ENCODE measurements around the gene TRAPPC8. TPM values are rescaled to one million over a fixed set of nuclear protein-coding genes. Genes with fewer than 3 reads are reported as not detected.
"Not testable (repeated sequence)": the region's sequence is repeated elsewhere in the genome, so short reads cannot be mapped to it uniquely, and the experiment has no call there.

The TRAPPC8 gene
- total RNA-seq, 1 donor from 2014 or later: 29.6 TPM

- H3K9me3 Mint-ChIP-seq (ENCODE audit: low read depth): no peaks in the 10 kb centered on the region
These were observed 483 bp downstream of the TRAPPC8 start for GRCh38 chr18:31942291-31942998.

GRCh38 chr18:31941010-31941809 is 1.7 kb downstream of the TRAPPC8 start:
- Mint-ChIP-seq H3K4me3 (ENCODE audit: unreplicated experiment) (peak overlapping the region; percentile 100), H3K27me3 (ENCODE audit: low read depth) (no peaks in the 10 kb centered on the region), H3K36me3 (ENCODE audit: low read depth) (no peaks in the 10 kb centered on the region), H3K27ac (ENCODE audit: unreplicated experiment) (peak overlapping the region; percentile 61), H3K9me3 (ENCODE audit: low read depth) (no peaks in the 10 kb centered on the region), H3K4me1 (ENCODE audit: low read depth) (peaks cover 39% of the 10 kb centered on the region)
- TF ChIP-seq, protein P1, sequence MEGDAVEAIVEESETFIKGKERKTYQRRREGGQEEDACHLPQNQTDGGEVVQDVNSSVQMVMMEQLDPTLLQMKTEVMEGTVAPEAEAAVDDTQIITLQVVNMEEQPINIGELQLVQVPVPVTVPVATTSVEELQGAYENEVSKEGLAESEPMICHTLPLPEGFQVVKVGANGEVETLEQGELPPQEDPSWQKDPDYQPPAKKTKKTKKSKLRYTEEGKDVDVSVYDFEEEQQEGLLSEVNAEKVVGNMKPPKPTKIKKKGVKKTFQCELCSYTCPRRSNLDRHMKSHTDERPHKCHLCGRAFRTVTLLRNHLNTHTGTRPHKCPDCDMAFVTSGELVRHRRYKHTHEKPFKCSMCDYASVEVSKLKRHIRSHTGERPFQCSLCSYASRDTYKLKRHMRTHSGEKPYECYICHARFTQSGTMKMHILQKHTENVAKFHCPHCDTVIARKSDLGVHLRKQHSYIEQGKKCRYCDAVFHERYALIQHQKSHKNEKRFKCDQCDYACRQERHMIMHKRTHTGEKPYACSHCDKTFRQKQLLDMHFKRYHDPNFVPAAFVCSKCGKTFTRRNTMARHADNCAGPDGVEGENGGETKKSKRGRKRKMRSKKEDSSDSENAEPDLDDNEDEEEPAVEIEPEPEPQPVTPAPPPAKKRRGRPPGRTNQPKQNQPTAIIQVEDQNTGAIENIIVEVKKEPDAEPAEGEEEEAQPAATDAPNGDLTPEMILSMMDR (IDR thresholded peaks at IDR 0.05): no peak
- DNase-seq (ENCODE audit: low spot score): no peak

More at GRCh38 chr18:31942291-31942998, 483 bp downstream of the TRAPPC8 start:
- Mint-ChIP-seq H3K4me3 (ENCODE audit: unreplicated experiment) (peak overlapping the region; percentile 100), H3K36me3 (ENCODE audit: low read depth) (no peaks in the 10 kb centered on the region), H3K27me3 (ENCODE audit: low read depth) (no peaks in the 10 kb centered on the region), H3K4me1 (ENCODE audit: low read depth) (peaks cover 39% of the 10 kb centered on the region), H3K27ac (ENCODE audit: unreplicated experiment) (peak overlapping the region; percentile 100)
- TF ChIP-seq, protein P1 (IDR thresholded peaks at IDR 0.05): no peak
- no peak for DNase-seq (ENCODE audit: low spot score)

DNA sequence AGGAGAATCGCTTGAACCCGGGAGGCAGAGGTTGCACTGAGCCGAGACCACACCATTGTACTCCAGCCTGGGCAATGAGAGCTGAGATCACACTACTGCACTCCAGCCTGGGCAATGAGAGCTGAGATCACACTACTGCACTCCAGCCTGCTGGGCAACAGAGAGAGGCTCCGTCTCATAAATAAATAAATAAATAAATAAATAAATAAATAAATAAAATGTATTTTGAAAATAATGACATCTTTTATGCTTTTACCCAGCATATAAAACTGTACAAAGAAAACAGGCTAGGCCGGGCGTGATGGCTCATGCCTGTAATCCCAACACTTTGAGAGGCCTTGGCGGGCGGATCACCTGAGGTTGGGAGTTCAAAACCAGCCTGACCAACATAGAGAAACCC is 8.2 kb downstream of the TRAPPC8 start:
- not testable (repeated sequence) for H3K9me3 Mint-ChIP-seq (ENCODE audit: low read depth); H3K27ac Mint-ChIP-seq (ENCODE audit: unreplicated experiment); H3K27me3 Mint-ChIP-seq (ENCODE audit: low read depth); H3K36me3 Mint-ChIP-seq (ENCODE audit: low read depth); DNase-seq (ENCODE audit: low spot score); H3K4me3 Mint-ChIP-seq (ENCODE audit: unreplicated experiment)
- peaks cover 25% of the 10 kb centered on the region for H3K4me1 Mint-ChIP-seq (ENCODE audit: low read depth)

- H3K27ac Mint-ChIP-seq (ENCODE audit: unreplicated experiment): peak overlapping the region; percentile 76
- H3K27me3 Mint-ChIP-seq (ENCODE audit: low read depth): no peaks in the 10 kb centered on the region
- peaks cover 3% of the 10 kb centered on the region for H3K36me3 Mint-ChIP-seq (ENCODE audit: low read depth)
- H3K4me1 Mint-ChIP-seq (ENCODE audit: low read depth): peaks cover 15% of the 10 kb centered on the region
- H3K9me3 Mint-ChIP-seq (ENCODE audit: low read depth): no peaks in the 10 kb centered on the region
- H3K4me3 Mint-ChIP-seq (ENCODE audit: unreplicated experiment): no peak overlapping the region
- DNase-seq (ENCODE audit: low spot score): no peak
- TF ChIP-seq, protein P1 (IDR thresholded peaks at IDR 0.05): no peak
These were observed 11.1 kb downstream of the TRAPPC8 start for GRCh38 chr18:31931886-31932240.

DNA sequence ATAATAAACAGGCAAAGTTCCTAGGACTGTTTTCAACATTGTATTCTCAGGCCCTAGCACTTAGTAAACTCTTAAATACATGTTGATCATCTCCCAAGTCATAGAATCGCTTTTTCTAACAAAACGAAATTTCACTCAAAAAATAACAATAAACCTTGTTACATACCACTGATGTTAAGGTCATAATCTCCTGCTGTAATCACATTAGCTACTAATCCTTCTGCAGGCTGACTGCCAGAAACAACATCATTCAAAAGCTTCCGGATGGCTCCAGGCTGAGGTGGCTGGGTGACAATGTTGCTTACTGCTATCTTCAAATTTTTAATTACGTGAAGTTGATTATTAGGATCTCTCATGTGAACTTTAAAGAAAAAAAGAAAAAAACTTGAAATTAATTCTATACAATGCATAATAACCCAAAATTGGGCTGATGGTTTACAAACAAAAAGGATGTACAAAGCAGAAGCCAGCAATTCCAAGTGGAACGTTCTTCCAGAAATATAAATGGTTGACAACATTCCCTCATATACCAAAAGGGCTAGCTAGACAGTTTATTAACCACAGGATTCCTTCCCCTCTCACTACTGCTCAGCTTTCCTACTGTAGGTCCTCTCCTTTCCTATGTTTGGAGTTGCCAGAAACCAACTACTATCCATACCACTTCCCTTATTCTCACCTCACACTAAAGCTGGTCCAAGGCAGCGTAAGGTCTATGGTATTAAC is 11.6 kb downstream of the TRAPPC8 start:
- no peak for DNase-seq (ENCODE audit: low spot score)
- TF ChIP-seq, protein P1 (IDR thresholded peaks at IDR 0.05): no peak
- Mint-ChIP-seq H3K27ac (ENCODE audit: unreplicated experiment) (peak overlapping the region; percentile 76), H3K27me3 (ENCODE audit: low read depth) (no peaks in the 10 kb centered on the region), H3K4me1 (ENCODE audit: low read depth) (peaks cover 15% of the 10 kb centered on the region), H3K4me3 (ENCODE audit: unreplicated experiment) (no peak overlapping the region), H3K9me3 (ENCODE audit: low read depth) (no peaks in the 10 kb centered on the region), H3K36me3 (ENCODE audit: low read depth) (peaks cover 5% of the 10 kb centered on the region)

All from chondrocyte (in vitro differentiated cells).